GM19351 (cell line): Measurements from ENCODE around the gene RABL2B.

ENCODE experiments used
- ATAC-seq: cut with Tn5 transposase; IDR thresholded peaks from one replicate; pipeline ENCODE4 v1.9.1; 2021; ENCODE audit warnings: mild to moderate bottlenecking, moderate library complexity; ENCODE audit not compliant: unreplicated experiment

The RABL2B gene

GRCh38 chr22:50722716-50723428 is 60.6 kb downstream of the RABL2B start:
- ATAC-seq, result no peak

GRCh38 chr22:50722048-50722701 is 61.3 kb downstream of the RABL2B start:
- no peak for ATAC-seq

- no peak for ATAC-seq
Measured at GRCh38 chr22:50721257-50721844, 62.1 kb downstream of the RABL2B start.

GRCh38 chr22:50720301-50721256 is 62.9 kb downstream of the RABL2B start:
- ATAC-seq, result no peak

GRCh38 chr22:50719814-50720300 is 63.6 kb downstream of the RABL2B start:
- ATAC-seq, result no peak

GRCh38 chr22:50718352-50718709 is 65.1 kb downstream of the RABL2B start:
- ATAC-seq, result no peak

- no peak for ATAC-seq
Measured at GRCh38 chr22:50717709-50718351, 65.6 kb downstream of the RABL2B start.
